Spleen (tissue), 7 donors: ENCODE results near the gene FBXO28.

Source experiments
- CTCF ChIP-seq, 11 experiments: fragments of 200-600 bp in 7 of 11; fragments of 450-650 bp in 4 of 11; sonication (generic) in 4 of 11; IDR thresholded peaks in 8 of 11; conservative IDR thresholded peaks in 3 of 11; 1 replicate in 7 of 11; 2 replicates in 4 of 11; pipeline versions ENCODE4 v1.4.0 to v1.8.0; 2016 to 2021; ENCODE audit warnings: antibody characterized with exemption in 11 of 11, inconsistent platforms in 4 of 11, mild to moderate bottlenecking in 1 of 11
- POLR2A ChIP-seq, 3 donors: fragments of 450-650 bp; IDR thresholded peaks; one replicate each; pipeline ENCODE4 v1.5.1; 2017; ENCODE audit warnings: antibody characterized with exemption in 3 of 3, mild to moderate bottlenecking in 1 of 3
- POLR2AphosphoS5 ChIP-seq, 3 donors: sonication (generic); formaldehyde crosslinking; IDR thresholded peaks; one replicate each; pipeline ENCODE4 v1.5.1; 2017; ENCODE audit warnings: antibody characterized with exemption in 3 of 3
- donor health status: DM: no; HTN: no; CAD: no; lungs with moderate emphysema.
- donor health status: DM: no; HTN: no; CAD: no.
- donor health status: DM: no; HTN: no; CAD: no.

DNA sequence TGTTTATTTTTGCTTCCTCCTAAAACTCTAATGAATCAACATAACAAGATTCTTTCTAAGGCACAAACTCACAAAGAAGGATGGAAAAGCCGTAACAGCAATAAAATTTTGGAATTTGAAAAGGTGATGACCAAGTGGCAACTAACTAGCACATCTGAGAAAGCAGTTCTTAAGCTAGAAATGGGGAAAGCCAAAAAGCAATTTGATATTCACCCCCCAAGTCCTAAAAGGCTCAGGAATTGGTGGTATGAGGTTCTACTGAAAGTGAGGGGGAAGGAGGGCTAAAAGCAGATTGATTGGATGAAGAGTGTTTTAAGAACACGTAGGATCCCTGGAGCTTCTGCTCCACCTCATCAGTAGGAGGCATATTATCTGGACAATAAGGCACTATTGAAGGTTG lies 43.4 kb upstream of the FBXO28 start:
- TF ChIP-seq POLR2A (IDR thresholded peaks at IDR 0.05) (no peak), CTCF (IDR thresholded peaks at IDR 0.05 in 8 of 11, conservative IDR thresholded peaks at IDR 0.05 in 3 of 11) (no peak), POLR2AphosphoS5 (IDR thresholded peaks at IDR 0.05) (no peak)
